Measurements from ENCODE around the gene RAP1GAP2.

The RAP1GAP2 gene

GRCh38 chr17:2945299-2945698, 149.1 kb downstream of the RAP1GAP2 start:
- no peak for TF ChIP-seq CTCF (conservative IDR thresholded peaks at IDR 0.05; ENCODE audit: low read depth, low read length)
- H3K4me3 ChIP-seq (ENCODE audit: low read length), result no peak overlapping the region
- DNase-seq (ENCODE audit: low read depth), result no peak

GRCh38 chr17:2946144-2946543, 149.9 kb downstream of the RAP1GAP2 start:
- no peak for DNase-seq (ENCODE audit: low read depth)
- no peak overlapping the region for H3K4me3 ChIP-seq (ENCODE audit: low read length)
- TF ChIP-seq CTCF (conservative IDR thresholded peaks at IDR 0.05; ENCODE audit: low read depth, low read length), result no peak

GRCh38 chr17:2947588-2947950, 151.3 kb downstream of the RAP1GAP2 start:
- no peak for DNase-seq (ENCODE audit: low read depth)
- no peak for TF ChIP-seq CTCF (conservative IDR thresholded peaks at IDR 0.05; ENCODE audit: low read depth, low read length)
- H3K4me3 ChIP-seq (ENCODE audit: low read length), result no peak overlapping the region

GRCh38 chr17:2947996-2948550, 151.8 kb downstream of the RAP1GAP2 start:
- no peak for TF ChIP-seq CTCF (conservative IDR thresholded peaks at IDR 0.05; ENCODE audit: low read depth, low read length)
- no peak overlapping the region for H3K4me3 ChIP-seq (ENCODE audit: low read length)
- DNase-seq (ENCODE audit: low read depth), result no peak

GRCh38 chr17:2948721-2949468, 152.7 kb downstream of the RAP1GAP2 start:
- DNase-seq (ENCODE audit: low read depth), result no peak
- no peak for TF ChIP-seq CTCF (conservative IDR thresholded peaks at IDR 0.05; ENCODE audit: low read depth, low read length)
- no peak overlapping the region for H3K4me3 ChIP-seq (ENCODE audit: low read length)

- H3K4me3 ChIP-seq (ENCODE audit: low read length), result no peak overlapping the region
- no peak for DNase-seq (ENCODE audit: low read depth)
- no peak for TF ChIP-seq CTCF (conservative IDR thresholded peaks at IDR 0.05; ENCODE audit: low read depth, low read length)
Observed at GRCh38 chr17:2949469-2950044, 153.3 kb downstream of the RAP1GAP2 start.

- DNase-seq (ENCODE audit: low read depth), result no peak
- TF ChIP-seq CTCF (conservative IDR thresholded peaks at IDR 0.05; ENCODE audit: low read depth, low read length), result no peak
- H3K4me3 ChIP-seq (ENCODE audit: low read length), result no peak overlapping the region
Observed at GRCh38 chr17:2950846-2951245, 154.6 kb downstream of the RAP1GAP2 start.

Measured in retinal pigment epithelial cell (primary cell).